Stimulated activated CD4-positive, alpha-beta T cell treated with anti-CD3 and anti-CD28 coated beads, Interleukin-1b, Interleukin-23, amount 100 ng/mL, for 1 hour (primary cell): ENCODE measurements around the gene TNFRSF19.

Source experiments
- DNase-seq, 2 donors: peaks; one replicate each; pipeline ENCODE4 v3.0.0-alpha.2; 2020; ENCODE audit warnings: low read depth in 2 of 2

Gene TNFRSF19

DNA sequence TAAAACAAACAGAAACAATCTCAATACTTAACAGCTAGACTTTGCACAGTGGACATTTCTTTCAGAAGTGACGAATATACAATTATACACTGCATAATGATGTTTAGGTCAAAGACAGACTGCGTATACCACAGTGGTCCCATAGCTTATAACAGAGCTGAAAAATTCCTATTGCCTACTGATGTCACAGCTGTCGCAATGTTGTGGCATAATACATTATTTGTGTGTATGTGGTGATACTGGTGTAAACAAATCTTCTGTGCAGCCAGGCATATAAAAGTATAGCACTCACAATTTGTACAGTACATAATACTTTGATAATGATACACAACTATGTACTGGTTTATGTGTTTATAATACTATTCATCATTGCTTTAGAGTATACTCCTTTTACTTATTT, 116.7 kb downstream of the TNFRSF19 start:
- no peak for DNase-seq

DNA sequence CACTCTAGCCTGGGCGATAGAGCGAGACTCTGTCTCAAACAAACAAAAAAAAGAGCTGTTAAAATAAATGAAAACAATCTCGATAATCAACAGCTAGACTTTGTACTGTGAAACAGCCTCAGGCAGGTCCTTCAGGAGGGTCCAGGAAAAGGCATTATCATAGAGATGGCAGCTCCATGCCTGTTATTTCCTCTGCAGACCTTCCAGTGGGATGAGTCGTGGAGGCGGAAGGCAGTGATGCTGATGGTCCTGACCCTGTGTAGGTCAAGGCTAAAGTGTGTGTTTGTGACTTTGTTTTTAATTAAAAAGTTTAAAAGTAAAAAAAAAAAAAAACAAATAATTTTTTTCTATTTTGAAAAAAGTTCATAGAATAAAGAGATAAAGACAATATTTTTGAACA, 117.4 kb downstream of the TNFRSF19 start:
- DNase-seq, result no peak

DNA sequence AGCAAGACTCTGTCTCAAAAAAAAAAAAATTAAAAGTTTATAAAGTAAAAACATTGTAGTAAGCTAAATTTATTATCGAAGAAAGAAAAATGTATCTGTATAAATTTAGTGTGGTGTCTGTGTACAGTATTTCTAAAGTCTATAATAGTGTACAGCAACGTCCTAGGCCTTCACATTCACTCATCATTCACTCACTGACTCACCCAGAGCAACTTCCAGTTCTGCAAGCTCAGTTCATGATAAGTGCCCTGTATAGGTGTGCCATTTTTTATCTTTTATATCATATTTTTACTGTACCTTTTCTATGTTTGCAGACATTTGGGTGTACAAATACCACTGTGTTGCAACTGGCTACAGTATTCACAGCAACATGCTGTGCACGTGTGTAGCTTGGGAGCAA, 118.1 kb downstream of the TNFRSF19 start:
- no peak for DNase-seq

DNA sequence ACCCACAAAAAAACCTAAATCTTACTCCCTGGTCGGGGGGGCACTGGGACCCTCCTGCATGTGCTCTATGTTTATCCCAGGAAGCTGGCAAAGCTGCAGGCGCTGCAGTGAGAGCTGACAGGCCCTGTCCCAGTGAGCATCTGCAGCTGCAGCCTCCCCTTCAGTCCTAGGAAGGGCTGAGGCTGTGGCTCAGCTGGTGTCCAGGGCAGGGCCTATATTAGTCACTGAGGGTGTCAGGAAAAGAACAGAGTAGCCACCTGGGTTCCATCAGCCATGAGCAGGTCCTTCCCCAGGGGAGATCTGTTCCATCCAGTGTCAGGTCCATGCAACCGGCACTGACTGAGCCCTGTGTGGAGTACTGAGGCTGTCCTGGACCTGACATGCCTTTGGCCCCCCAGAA, 120.5 kb downstream of the TNFRSF19 start:
- DNase-seq, result no peak

DNA sequence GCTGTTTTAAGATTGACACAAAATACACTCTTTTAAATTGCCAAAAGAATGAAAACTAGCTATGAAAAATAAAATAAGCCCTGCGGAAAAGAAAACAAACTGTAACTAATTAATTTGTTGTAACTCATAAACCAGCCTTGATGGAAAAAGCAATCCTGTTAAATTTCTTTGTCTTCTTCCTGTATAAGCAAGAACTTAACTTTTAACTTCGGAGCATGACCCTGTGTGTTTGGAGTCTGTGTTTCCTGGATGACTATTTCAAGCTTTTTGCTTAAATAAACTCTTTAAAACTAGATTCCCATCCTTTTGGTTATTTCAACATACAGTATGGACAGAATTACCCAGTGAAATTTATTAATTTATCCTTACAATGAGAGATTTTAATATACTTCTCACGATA, 122.6 kb downstream of the TNFRSF19 start:
- DNase-seq, result no peak

DNA sequence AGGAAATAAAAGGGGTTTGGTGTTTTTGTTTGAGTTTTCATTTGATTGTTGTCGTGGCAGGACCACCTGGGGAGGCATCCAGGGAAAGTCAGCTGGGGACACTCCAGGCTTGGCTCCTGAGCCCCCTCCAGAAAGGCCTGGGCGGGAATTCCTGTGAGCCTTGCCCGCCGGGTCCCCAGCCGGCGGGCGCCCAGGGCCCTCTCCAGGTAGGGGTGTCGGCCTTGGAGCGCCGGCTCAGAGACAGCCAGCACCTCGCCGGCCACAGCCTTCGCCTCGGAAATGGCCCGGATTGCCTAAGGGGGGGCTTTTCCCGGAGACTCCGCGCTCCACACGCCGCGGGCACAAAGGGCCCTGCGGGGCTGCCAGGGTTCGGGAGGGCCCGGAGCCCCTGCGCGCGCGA, 125.0 kb downstream of the TNFRSF19 start:
- no peak for DNase-seq

DNA sequence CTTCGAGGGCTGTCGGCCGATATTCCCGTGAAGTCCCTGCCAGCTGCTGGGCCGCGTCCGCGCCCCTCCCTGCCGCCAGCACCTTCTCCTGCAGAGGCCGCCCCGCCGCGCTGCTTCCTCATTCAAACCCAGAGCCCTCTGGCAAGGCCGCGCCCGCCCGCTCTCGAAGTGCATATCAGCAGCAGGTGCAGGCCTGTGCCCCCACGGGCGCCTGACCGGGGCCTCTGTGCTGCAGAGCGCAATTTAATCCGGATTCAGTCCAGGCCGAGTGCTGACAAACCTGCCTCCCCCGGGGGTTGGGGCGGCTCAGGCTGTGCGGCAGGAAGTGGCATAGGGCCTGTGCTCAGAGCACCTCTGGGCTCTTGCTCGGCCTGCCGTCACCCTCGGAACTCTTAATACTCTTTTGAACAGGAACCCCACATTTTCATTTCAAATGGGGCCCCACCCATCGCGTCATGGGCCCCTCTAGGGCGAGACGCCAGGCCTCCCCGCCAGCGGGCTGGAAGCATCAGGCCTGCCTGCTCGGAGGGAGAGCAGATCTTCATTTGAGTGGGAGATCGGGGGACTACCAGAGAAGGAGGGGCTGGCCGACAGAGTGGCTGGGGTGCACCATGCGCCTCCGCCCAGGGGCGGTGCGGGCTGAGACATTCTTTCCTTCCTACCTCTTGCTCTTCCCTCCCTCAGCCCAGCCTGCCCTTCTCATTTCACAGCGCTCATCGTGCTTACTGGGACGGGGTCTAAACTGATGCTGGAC, 125.7 kb downstream of the TNFRSF19 start:
- DNase-seq, result peak in 1 of 2 donors; percentile 11

DNA sequence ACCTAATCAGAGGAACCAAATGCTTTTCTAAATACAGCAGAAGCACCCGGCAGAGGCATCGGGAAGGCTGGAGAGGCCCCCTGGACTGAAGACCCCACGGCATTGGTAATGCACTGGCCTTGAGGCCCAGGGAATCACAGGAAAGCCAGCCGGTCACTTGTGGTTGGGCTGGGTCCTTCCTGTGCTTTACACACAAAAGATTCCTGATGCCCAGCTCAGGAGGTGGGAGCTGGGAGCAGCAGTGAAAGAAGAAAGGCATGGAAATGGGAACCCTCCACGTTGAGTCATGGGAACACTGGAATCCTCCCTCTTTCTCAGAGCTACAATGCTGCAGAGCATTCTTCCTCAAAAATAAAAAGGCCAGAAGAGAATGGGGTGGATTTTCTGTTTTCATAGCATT, 126.4 kb downstream of the TNFRSF19 start:
- DNase-seq, result no peak

DNA sequence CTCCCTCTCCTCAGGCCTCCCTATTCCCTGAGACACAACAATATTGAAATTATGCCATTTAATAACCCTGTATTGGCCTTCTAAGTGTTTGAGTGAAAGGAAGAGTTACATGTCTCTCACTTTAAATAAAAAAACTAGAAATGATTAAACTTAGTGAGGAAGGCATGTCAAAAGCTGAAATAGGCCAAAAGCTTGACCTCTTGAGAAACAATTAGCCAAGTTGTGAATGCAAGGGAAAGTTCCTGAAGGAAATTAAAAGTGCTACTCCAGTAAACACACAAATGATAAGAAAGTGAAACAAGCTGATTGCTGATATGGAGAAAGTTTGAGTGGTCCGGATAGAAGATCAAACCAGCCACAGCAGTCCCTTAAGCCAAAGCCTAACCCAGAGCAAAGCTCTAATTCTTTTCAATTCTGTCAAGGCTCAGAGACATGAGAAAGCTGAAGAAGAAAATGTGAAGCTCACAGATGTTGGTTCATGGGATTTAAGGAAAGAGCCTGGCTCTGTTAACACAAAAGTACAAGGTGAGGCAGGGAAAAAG, 127.6 kb downstream of the TNFRSF19 start:
- no peak for DNase-seq

DNA sequence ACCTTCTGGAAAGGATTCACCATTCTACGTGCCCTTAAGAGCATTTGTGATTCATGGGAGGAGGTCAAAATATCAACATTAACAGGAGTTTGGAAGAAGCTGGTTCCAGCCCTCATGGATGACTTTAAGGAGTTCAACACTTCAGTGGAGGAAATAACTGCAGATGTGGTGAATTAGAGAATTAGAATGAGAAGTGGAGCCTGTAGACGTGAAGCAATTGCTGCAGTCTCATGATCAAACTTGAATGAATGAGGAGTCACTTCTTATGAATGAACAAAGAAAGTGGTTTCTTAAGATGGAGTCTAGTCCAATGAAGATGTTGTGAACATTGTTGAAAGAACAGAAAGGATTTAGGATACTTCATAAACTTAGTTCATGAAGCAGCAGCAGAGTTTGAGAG, 129.1 kb downstream of the TNFRSF19 start:
- no peak for DNase-seq

DNA sequence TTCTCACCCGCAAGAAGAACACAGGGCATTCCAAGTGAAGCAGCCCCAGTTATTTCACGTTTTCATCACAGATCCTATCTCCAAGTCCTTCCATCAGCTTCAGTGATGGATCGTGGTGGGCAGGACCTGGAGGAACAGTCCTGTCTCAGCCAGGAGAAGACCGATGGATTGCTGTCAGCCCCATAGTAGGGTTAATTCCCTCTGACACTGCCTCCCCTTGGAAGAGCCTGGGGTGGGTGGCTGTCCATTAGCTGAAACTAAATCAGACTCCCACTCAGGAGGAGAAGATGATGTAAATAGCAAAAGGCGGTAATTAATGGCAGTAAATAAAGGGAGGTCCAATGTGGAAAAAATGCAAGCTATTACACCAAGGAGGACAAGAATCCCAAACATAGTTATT, 131.0 kb downstream of the TNFRSF19 start:
- DNase-seq, result no peak

DNA sequence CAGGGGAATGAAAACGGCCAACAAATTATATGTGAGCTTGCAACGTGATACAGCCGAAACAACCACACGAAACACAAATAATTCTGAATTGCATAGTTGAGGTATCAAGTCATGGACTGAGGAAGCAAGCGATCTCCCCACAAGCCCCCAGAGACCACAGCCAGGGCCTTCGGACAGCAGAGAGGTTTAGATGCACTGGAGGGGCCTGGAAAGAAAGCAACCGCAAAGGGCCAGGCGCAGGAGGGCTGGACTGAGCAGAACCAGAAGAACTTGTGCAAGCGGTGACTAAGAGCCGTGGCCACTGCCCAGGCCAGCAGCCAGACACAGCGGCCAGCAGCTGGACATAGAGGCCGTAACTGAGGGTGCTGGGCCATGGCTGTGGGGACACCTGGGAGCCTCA, 131.4 kb downstream of the TNFRSF19 start:
- DNase-seq, result no peak

DNA sequence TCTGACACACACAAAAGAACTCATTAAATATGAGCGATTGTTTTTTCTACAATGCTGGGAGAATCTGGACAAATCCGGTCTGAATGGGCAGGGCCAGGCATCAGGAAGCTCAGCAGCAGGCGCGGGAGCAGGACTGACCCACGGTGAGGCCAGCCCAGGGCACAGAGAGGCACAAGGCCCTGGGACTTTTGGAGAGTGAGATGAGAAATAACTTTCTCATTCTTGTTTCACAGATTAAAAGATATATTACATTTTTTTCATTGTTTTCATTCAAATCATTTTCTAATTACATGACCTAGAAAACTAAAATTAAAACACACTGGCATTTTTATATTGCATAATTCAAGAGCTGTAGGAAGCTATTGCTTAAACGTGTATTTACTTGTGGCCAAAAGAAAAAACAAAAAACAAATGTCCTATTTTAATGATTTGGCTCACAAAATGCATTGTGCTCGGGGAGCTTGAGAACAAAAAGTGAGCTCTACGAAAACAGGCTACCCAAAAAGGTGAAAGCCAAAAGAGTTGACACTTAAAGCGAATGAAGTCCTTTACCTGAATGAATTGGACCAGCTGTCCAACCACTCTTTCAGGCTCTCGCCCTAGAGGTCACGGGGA, 133.1 kb downstream of the TNFRSF19 start:
- no peak for DNase-seq

DNA sequence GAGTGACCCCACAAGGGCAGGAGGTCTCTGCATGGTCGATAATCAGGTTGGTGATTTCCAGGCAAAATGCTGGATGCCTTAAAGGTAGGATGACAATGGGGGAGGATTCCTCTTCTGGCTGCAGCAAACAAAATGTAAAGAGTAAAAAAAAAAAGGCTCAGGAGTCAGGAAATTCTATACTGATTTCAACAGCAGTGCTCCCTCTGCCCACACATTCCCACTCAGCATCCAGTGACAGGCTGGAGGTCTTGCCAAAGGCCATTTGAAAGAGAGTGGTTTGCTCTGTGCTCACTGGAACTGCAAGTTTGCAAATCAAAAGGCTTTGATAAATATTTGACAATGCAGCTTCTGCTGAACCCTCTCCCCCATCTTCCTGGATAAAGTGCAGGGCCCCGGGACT, 135.4 kb downstream of the TNFRSF19 start:
- DNase-seq, result no peak

DNA sequence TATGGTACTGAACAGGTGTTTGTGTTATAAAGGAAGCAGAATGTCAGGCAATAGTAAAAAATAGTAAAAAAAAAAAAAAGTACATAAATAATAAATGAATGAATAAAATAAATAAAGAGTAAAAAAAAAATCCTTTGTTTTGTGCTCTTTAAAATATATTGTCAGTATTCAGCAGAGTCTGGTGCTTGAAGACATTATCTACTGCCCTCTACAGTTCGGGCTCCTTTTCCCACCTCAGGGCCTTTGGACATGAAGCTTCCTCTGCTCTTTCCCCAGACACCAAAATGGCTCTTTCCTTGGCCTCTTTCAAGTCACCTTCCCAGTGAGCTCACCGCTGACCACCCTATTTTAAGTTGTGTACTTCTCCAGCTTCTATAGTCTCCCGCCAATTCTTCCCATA, 137.5 kb downstream of the TNFRSF19 start:
- no peak for DNase-seq

DNA sequence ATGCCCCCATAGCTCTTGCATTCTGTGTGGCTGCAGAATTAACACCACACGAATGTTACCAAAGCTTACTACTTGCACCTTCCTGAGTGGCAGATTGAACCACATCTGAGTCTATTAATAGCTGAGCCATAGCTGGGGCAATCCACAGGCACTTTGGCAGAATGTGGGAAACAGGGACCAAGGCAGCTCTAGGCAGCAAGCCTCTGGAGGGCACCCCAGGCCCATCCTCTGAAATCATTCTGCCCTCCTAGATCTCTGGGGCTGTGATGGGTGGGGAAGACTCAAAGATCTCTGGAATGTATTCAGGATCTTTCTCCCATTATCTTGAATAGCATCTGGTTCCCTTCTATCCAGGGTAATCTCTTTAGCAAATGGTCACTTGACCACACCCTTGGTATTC, 139.3 kb downstream of the TNFRSF19 start:
- no peak for DNase-seq

DNA sequence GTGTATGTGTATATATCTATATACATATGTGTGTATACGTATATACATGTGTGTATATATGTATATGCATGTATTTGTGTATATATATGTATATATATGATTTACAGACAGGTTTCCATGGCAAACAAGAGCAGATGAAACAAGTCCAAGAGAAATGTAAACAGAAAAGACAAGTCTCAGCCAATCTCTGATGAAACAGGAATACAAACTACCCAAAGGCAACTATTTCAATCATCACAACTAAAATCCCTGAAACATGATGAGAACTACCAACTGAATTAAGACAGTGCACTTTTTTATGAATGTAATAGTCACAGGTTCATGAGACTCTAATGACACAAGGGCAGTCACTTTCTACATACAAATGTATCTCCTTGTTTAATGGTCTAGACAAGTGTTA, 140.2 kb downstream of the TNFRSF19 start:
- DNase-seq, result no peak

DNA sequence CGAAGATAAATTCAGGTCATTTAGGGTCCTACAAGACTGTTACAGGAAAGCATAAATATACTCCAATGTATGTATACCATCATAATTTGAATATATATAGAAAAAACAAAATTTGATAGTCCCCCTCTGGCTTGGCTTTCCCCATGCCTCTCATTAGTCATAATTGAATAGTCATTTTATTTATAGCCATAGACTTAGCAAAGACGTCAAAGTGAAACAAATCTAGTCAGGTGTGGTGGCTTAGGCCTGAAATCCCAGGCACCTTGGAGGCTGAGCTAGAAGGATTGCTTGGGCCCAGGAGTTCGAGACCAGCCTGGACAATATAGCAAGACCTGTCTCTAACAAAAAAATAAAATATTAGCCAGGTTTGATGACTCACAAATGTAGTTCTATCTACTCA, 141.1 kb downstream of the TNFRSF19 start:
- no peak for DNase-seq

DNA sequence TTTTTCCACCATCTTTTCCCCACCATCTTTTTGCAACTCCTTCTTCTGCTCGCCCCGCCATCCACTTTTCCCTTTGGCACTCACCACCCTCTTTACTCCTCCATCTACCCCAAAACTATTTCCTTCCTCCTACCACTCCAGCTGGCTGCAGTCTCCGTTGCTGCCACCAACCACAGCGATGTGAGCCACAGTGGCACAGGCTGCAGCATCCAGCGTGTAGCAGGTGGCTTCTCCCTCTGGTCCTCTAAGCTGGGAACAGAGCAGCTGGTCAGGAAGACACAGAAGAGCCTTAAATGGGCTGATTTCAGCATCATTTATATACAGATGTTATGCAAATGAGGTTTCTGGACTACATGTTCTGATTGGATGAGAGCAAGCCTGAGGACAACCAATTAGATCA, 144.5 kb downstream of the TNFRSF19 start:
- no peak for DNase-seq

DNA sequence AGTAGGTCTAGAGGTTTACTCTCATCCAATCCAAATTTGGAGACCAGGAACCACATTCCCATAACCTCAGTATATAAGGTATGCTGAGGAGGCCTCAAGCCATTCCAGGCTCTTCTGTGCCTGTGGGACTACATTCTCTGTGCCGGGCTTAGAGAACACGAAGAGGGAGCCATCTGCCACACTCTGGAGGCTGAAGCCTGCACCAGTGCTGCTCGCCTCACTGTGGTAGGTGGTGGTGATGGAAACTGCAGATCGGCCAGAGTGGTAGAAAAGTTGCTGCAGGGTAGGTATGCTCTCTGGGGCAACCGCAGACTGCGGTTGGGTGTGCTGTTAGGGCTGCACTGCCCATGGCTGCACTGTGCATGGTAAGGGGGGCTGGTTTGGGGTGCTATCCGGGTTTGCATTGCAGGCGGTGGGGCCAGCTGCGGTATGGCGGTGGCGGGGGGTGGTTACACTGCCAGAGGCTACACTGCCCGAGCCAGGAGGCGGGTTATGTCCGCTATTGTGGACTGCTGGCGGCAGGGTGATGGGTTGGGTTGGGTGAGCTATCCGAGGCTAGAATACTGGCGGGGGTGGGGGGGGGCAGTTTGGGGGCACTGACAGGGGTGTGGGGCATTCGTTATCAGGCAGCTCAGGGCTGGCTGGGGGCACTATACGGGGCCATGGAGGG, 145.0 kb downstream of the TNFRSF19 start:
- no peak for DNase-seq

DNA sequence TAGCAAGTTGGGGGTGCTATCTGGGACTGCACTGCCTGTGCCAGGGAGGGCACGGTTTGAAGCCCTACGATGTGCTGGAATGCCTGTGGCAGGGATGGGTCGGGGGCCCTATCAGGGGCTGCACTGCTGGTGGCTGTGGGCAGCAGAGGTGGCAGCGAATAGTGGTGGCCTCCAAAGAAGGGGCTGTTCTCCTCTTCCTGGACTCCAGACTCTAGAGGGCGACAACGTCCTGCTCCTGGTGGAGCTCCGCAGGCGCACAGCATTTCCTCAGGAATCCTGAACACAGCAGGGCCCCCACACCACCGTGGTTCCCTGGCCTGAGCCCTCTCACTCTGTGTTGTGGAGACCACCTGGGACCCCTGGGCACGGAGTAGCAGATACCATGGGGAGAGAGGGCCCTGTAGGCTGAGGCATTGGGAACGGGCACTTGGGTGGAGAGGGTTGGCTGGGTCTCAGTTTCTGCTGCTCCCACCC, 145.6 kb downstream of the TNFRSF19 start:
- no peak for DNase-seq

DNA sequence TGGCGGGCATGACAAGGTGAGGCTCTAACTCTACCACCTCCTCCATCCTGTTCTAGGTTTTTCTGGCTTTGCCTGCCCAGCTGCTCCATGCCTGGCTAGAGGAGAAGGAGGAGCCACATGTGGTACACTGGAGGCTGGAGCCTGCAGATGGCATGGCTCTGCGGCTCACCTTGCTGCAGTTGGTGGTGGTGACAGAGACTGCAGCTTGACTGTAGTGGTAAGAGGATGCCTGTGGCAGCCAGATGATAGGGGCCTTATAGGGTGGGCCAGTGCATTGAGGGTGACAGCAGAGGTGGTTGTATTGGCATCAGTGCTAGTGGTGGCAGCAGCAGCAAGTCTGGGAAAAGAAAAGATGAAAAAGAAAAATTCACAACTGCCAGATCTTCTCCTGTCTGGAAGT, 146.2 kb downstream of the TNFRSF19 start:
- DNase-seq, result no peak

DNA sequence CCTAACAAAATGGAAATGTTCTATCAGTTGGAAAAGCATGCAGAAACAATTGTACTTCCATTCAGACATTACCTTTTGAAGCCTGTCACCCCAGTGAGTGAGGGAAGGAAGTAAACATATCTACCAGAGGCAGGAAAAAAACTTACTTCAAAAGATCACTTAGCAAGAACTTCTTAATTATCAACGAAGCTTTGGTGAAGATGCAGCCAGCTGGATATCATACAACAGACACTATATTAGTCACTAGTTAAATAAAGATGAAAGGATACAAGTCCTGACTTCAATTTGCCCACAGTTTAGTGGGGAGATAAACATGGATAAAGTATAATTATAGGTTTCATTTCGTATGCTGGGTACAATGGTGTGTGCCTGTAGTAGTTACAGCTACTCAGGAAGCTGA, 148.8 kb downstream of the TNFRSF19 start:
- DNase-seq, result no peak
